GM18858 (cell line): ENCODE measurements around the gene PRKG1.

Experiments used
- ATAC-seq: cut with Tn5 transposase; IDR thresholded peaks from one replicate; pipeline ENCODE4 v1.9.1; 2021; ENCODE audit not compliant: unreplicated experiment

Gene PRKG1

DNA sequence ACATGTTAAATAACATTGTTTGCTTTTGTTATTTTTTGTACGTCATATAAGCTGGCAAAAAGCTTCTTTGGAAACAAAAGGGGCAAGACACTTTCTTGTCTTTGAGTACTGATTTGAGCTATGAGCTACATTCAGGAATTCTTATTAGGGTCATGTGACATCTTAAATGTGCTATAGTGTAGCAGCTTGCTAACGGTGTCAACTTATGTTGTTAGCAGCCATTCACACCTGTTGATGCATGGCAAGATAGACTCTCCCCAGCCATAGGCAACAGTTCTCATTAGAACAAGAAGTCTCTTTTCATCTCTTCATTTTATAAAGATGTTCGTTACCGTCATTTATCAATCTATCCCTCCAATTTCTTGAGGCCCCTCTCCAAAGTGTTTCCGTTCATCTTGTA is 411.4 kb downstream of the PRKG1 start:
- ATAC-seq: no peak

GRCh38 chr10:51487576-51487975 is 413.3 kb downstream of the PRKG1 start:
- ATAC-seq: no peak

GRCh38 chr10:51488766-51489408 is 414.6 kb downstream of the PRKG1 start:
- ATAC-seq: no peak

DNA sequence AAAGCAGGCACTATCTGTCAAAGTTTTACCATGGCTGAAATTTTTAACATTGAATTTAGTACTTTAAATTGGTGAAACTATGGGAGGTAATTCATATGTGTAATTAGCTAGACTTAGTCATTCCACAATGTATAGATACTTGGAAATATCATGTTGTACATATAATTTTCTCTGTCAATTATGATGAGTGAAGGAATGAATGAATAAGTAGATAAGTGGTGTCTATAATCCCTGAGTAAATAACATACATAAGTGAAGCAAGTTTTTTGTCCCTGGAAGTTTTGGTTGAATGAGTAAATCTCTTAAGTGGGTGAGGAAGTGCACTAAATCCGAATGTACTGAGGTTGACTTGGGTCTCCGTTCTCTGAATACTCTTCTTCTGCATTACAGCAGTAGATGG is 424.1 kb downstream of the PRKG1 start:
- no peak for ATAC-seq

DNA sequence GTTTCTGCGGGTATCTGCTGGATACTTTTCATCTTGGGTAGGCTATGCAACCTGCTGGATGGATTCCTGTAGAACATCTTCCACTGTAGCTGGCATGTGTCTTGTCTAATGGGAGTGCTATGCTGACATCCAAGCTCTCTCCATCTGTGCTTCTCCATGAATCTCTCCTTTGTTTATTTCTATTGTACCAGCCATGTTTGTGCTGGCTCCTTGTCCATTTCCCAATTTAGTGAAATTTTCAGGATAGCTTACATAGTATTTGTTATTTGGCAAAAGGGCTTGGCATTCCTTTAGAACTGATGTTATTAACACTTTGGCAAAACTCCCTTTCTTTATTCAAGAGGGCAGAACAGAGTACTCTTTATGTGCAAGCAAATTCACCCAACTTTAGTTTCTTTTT is 427.1 kb downstream of the PRKG1 start:
- ATAC-seq: no peak

DNA sequence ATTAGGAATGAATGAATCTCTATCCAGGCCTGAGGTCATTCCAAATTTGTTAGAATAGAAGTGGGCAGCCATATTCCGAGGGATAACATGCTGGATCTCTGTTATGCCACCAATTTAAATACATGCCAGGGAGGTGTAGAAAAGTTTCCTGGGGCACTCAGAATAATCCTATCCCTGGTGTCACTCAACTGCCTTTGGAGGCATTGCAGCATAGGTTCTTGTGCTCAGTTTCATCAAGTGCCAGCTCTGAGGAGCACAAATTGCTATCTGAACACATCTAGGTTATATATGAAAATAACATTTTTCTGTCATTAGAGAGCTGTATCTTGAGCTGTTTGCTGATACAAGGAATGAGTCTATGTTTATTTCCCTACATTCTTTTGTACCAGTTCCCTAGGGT is 427.8 kb downstream of the PRKG1 start:
- no peak for ATAC-seq

GRCh38 chr10:51503378-51503777 is 429.1 kb downstream of the PRKG1 start:
- ATAC-seq: no peak

DNA sequence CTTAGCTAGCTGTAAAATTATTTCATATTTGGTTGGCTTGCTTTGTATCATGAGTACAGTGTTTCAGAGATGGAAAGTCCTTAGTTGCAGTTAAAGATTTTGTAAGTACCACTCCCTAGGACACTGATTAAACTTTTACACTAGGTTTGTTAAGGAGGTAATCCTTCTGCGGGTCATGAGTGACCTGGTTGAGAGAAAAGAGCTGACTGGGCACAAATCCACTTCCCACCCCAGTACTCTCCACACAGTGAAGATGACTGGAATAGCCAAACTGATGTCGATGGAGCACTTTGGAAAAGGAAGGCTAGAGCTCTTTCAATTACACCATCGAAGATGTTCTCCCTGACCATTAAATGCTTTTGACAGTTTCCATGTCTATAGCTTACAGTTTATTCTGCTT is 433.2 kb downstream of the PRKG1 start:
- no peak for ATAC-seq

DNA sequence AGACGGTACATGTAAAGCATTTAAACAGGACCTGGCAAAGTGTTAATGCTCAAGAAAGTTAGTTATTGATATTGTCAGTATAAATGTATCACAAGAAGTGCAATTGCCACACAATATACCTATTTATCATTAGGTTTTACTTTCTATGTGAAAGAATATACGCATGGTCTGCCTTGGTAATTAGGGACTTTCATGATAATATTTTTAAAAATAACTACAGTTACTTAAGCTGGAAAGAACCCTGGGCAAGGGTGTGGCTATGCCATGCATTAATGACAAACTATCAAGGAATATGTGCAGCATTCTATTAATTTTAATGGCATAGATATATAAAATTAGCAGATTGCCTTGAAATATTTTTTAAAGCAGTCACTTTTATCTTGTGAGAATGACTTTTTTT is 433.9 kb downstream of the PRKG1 start:
- no peak for ATAC-seq

GRCh38 chr10:51510231-51510630 is 435.9 kb downstream of the PRKG1 start:
- ATAC-seq: no peak

DNA sequence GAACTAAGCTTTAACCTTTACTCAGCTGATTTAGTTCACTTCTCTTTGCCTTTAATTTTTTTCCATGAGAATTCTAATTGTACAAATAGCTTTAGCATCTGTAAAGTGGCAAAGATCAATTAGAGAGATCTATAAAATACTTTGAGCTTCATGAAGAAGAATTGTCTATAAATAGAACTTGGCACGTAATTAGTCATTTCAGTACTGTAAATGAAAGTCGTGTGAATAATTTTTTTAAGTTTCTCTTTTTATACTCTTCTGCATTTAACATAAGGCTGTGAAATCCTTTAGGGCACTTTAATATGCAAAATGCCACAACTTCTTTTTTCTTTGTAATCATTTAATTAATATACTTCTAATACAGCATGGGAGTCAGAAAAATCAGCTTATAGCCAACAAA is 447.3 kb downstream of the PRKG1 start:
- ATAC-seq: peak; percentile 61

- no peak for ATAC-seq
Measured at GRCh38 chr10:51522858-51523257, 448.6 kb downstream of the PRKG1 start.

DNA sequence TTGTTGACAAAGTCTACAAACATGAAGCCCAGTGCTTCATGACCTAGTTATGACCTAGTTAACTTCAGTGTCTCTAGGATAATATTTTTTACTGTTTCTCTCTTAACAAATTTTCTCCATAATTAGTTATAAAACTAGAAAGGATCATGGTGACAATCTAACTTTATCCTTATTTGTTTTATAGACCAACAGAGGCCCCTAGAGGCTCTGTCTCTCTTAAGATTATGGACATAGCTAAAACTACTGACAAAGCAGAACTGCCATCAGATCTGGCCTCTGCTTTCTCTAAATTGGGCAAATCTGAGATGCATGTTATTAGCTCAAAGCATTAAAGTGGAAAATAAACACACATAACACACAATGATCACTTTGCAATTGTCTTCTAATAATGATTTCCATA is 449.2 kb downstream of the PRKG1 start:
- no peak for ATAC-seq

- no peak for ATAC-seq
Measured at GRCh38 chr10:51524041-51524440, 449.8 kb downstream of the PRKG1 start.

GRCh38 chr10:51527522-51528219 is 453.4 kb downstream of the PRKG1 start:
- ATAC-seq: no peak

DNA sequence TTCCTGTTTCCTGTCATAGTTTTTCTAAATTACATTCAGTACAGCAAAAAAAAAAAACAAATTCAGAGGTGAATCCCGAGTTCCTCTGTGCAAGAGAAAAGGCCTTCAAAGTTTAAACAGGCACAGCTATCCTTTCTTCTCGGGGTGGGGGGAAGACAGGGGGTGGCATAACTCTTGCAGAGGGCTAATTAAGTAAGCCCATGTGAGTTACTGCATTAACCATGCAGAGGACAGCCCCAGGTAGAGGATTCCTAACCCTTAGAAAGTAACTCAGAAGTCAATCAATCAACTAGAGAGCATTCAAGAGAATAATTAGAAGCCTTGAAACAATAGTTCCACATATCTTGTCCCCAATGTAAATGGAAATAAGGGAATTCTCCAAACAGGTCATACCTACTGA is 454.2 kb downstream of the PRKG1 start:
- ATAC-seq: no peak

DNA sequence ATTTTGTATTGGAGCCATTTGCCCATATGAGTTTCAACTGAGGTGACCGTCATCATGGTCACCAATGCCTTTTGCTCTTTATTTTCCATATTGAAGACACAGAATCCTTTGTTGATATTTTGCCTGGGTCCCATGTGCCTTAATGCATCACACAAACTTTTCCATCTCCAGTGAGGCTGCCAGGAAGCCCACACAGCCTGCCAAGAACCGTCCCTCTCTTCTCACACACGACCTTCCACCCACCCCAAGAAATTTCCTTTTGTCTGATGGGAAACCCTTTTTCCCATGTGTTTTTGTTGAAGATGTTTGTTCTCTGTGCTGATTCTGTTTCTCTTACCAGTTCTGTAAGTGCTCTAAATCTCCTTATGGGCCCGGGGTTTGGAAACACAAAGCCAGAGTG is 456.3 kb downstream of the PRKG1 start:
- ATAC-seq: no peak

DNA sequence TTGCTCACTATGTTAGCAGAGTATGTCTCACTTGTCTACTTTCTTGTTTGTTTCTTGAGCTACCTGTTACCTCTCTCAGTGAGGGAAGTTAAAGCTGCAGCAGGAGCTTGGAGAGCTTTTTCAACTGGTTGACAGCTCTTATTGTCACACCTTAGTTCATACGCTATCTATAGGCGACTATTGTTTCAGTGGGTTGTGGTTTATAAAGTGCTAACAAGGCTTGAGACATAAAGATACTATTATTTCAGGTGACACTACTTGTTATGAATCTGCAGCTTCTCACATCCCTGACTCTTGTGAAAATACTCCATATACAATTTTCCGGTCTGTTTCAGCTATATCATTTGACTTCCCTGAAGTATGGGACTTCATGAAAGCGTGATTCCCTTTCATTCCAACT is 457.8 kb downstream of the PRKG1 start:
- ATAC-seq: no peak

DNA sequence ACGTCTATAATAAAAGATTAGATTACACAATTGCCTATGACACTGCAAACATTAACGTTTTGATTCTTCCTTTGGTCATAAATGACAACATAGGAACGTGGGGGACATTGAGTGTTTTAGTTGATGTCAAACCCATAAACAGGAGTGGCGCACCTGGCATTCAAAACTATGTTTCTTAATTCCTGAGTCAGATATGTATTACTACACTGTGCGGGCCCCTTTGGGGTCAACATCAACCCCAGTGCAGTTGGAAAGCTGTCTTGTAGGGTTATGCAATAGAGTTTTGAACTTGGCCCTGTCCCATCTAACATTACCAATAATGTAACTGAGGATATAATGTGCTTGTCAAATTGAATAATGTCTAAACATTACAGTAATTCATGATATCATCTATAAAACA is 468.6 kb downstream of the PRKG1 start:
- ATAC-seq: no peak

DNA sequence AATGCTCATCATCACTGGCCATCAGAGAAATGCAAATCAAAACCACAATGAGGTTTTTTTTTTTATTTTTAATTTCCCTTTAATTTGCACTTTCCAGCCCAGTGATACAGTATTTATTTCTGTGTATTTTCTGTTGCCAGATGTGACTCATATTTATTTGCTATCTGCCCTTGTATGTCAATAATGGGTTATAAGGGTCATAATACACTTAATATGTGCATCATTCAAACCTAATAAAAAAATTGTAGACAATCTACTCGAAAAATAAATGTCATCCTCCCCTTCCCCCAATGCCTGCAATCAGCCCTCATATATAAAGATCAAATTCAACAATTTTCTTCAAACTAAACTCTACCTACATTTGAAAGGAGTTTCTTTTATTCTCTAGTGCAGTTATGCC is 470.6 kb downstream of the PRKG1 start:
- no peak for ATAC-seq

DNA sequence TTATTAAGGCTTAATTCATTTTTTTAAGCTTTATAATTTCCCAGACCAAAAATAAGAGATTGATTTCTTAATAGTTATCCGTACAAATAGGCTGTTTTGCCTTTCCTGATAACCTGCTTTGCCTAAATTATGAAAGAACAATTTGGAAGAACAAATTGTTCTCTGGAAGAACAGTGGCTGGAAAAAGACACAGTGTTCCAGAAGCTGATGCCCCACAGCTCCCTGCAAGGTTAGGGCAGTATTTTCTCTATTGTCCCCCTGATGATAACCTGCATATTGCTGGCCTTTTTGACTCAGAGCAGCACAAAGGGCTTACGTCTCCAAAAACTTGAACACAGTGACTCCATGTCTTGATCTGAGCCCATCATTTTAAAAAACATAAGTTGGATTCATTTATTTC is 473.7 kb downstream of the PRKG1 start:
- ATAC-seq: no peak

- no peak for ATAC-seq
Measured at GRCh38 chr10:51552879-51553278, 478.6 kb downstream of the PRKG1 start.

DNA sequence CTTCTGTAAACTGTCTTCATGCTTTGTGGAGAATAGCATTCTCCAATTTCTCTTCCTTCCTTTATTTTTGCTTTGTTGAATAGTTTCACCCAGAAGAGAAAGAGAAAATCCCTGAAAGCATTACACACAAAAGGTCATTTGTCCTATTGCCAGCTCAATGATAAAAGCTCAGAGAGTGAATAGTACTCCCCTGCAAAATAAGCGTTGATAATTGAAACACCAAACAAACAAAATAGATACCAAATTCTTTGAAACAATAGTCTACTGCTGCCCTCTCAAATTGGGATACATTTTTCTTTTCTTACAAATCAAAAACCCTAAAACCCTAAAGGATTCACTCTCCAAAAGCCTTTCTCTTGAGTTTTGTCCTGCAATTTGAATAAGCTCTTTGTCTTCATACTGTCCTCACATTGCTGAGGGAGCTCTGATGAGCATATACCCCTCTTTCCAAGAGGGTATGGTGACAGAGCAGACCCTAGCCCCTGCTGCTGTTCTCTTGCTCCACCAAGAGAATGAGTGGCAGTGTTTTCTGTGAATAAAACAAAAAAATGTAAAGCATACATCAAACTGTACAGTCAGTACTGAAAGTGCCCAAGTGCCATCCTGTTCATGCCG is 490.7 kb downstream of the PRKG1 start:
- ATAC-seq: no peak
